HepG2 (cell line): ENCODE results near the gene CEP78. TPM values are rescaled to one million over a fixed set of nuclear protein-coding genes. Genes with fewer than 3 reads are reported as not detected.

Experiments
- CBX1 ChIP-seq: IDR thresholded peaks from one replicate; pipeline ENCODE4 v1.6.1; 2016; ENCODE audit warnings: antibody characterized with exemption, low read depth
- NFIC ChIP-seq: IDR thresholded peaks from 2 replicates; pipeline ENCODE4 v1.6.1; 2012; ENCODE audit warnings: mild to moderate bottlenecking, low read length, inconsistent platforms
- ZNF235 ChIP-seq: sonication (generic); formaldehyde crosslinking; IDR thresholded peaks from 2 replicates; pipeline ENCODE4 v1.8.1; 2023; ENCODE audit warnings: mild to moderate bottlenecking, missing genetic modification reagents, borderline replicate concordance
- polyA plus RNA-seq, 8 experiments: library from polyadenylated mRNA; depleted of rRNA in 3 of 8; stranded (reverse) in 7 of 8; unstranded in 1 of 8; fragments of >200 nt; fragmentation: Illumina TruSeq in 4 of 8; extraction: Trizol in 4 of 8; gene quantifications; 2 replicates each; pipeline versions ENCODE4 v1.2.1 to v1.2.3, GENCODE V29; 2011 to 2016; ENCODE audit warnings: low read depth in 4 of 8, missing spikeins in 1 of 8, mixed read lengths in 1 of 8; ENCODE audit not compliant: insufficient read depth in 1 of 8
- total RNA-seq, 5 experiments: library from RNA; depleted of rRNA; stranded (reverse); fragments of >200 nt; fragmentation: Illumina TruSeq; extraction: Trizol; gene quantifications; 2 replicates each; pipeline ENCODE4 v1.2.3, GENCODE V29; 2016; ENCODE audit warnings: low read depth in 1 of 5
- TF ChIP-seq, protein P1 (sequence below): sonication (generic); formaldehyde crosslinking; IDR thresholded peaks from one replicate; pipeline ENCODE4 v1.5.1; 2020; ENCODE audit warnings: mild to moderate bottlenecking, missing genetic modification reagents; ENCODE audit errors: not compliant biosample characterization
- TF ChIP-seq, protein P2 (sequence below): sonication (generic); formaldehyde crosslinking; conservative IDR thresholded peaks from 2 replicates; pipeline ENCODE4 v1.8.0; 2022; ENCODE audit warnings: missing genetic modification reagents

The CEP78 gene
- total and polyA plus RNA-seq, 2 of the 13 experiments (the other 11 are each of a cell fraction or from before 2014, with no cell fraction given): 5.1 to 30.8 TPM

DNA sequence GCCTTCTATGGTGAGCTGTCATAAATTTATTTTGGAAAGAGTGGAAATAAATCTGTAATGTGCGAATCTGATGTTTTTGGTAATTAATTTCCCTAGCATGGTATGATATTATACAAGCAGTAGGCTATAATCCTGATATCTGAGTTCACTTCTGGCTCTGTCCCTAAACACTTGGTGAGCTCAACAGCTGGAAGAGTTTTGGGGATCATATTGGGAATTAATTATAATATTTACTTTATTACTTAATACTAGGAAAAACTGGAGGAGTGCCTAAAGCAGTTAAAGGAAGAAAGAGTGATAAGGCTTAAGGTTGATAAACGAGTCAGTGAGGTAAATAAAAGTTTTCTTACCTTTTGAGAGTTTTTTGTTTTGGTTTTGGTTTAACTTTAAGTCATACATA, 26.8 kb downstream of the CEP78 start (continued):
- TF ChIP-seq, protein P1, sequence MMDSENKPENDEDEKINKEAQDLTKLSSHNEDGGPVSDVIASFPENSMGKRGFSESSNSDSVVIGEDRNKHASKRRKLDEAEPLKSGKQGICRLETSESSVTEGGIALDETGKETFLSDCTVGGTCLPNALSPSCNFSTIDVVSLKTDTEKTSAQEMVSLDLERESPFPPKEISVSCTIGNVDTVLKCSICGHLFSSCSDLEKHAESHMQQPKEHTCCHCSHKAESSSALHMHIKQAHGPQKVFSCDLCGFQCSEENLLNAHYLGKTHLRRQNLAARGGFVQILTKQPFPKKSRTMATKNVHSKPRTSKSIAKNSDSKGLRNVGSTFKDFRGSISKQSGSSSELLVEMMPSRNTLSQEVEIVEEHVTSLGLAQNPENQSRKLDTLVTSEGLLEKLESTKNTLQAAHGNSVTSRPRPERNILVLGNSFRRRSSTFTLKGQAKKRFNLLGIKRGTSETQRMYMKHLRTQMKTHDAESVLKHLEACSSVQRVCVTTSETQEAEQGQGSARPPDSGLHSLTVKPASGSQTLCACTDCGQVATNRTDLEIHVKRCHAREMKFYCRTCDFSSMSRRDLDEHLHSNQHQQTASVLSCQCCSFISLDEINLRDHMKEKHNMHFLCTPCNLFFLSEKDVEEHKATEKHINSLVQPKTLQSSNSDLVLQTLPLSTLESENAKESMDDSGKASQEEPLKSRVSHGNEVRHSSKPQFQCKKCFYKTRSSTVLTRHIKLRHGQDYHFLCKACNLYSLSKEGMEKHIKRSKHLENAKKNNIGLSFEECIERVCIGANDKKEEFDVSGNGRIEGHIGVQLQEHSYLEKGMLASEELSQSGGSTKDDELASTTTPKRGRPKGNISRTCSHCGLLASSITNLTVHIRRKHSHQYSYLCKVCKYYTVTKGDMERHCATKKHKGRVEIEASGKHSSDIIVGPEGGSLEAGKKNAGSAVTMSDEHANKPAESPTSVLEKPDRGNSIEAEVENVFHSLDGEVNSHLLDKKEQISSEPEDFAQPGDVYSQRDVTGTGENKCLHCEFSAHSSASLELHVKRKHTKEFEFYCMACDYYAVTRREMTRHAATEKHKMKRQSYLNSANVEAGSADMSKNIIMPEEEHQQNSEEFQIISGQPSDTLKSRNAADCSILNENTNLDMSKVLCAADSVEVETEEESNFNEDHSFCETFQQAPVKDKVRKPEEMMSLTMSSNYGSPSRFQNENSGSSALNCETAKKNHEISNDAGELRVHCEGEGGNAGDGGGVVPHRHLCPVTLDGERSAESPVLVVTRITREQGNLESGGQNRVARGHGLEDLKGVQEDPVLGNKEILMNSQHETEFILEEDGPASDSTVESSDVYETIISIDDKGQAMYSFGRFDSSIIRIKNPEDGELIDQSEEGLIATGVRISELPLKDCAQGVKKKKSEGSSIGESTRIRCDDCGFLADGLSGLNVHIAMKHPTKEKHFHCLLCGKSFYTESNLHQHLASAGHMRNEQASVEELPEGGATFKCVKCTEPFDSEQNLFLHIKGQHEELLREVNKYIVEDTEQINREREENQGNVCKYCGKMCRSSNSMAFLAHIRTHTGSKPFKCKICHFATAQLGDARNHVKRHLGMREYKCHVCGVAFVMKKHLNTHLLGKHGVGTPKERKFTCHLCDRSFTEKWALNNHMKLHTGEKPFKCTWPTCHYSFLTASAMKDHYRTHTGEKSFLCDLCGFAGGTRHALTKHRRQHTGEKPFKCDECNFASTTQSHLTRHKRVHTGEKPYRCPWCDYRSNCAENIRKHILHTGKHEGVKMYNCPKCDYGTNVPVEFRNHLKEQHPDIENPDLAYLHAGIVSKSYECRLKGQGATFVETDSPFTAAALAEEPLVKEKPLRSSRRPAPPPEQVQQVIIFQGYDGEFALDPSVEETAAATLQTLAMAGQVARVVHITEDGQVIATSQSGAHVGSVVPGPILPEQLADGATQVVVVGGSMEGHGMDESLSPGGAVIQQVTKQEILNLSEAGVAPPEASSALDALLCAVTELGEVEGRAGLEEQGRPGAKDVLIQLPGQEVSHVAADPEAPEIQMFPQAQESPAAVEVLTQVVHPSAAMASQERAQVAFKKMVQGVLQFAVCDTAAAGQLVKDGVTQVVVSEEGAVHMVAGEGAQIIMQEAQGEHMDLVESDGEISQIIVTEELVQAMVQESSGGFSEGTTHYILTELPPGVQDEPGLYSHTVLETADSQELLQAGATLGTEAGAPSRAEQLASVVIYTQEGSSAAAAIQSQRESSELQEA (CRISPR knock-in tag): no peak
- TF ChIP-seq, protein P2, sequence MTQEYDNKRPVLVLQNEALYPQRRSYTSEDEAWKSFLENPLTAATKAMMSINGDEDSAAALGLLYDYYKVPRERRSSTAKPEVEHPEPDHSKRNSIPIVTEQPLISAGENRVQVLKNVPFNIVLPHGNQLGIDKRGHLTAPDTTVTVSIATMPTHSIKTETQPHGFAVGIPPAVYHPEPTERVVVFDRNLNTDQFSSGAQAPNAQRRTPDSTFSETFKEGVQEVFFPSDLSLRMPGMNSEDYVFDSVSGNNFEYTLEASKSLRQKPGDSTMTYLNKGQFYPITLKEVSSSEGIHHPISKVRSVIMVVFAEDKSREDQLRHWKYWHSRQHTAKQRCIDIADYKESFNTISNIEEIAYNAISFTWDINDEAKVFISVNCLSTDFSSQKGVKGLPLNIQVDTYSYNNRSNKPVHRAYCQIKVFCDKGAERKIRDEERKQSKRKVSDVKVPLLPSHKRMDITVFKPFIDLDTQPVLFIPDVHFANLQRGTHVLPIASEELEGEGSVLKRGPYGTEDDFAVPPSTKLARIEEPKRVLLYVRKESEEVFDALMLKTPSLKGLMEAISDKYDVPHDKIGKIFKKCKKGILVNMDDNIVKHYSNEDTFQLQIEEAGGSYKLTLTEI (CRISPR knock-in tag): no peak
- TF ChIP-seq ZNF235: no peak
- no peak for TF ChIP-seq NFIC
- no peak for TF ChIP-seq CBX1
- TF ChIP-seq, all 625 proteins: peak for 0
